GM21825 (cell line): ENCODE measurements around the gene NFIB.

Experiments used
- ATAC-seq: cut with Tn5 transposase; IDR thresholded peaks from one replicate; pipeline ENCODE4 v1.9.1; 2021; ENCODE audit warnings: mild to moderate bottlenecking, moderate library complexity; ENCODE audit not compliant: unreplicated experiment

The NFIB gene

DNA sequence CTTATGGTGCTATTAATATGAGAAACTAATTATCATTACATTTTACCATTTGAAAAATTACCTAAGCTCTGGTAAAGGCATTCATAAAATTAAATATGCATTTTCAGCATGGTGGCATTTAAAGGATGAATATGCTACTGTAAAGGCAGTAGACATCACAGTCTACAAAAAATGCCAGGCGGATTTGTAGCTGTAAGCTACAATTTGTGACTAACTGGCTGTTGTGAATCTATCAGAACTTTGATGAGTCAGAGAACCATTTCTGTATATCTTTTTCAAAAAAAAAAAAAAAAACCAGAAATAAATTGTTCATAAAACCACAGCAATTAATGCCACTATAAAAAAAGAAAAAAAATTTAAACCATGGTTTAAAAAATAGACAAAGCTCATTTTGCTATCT lies 186.3 kb downstream of the NFIB start:
- ATAC-seq, result no peak

DNA sequence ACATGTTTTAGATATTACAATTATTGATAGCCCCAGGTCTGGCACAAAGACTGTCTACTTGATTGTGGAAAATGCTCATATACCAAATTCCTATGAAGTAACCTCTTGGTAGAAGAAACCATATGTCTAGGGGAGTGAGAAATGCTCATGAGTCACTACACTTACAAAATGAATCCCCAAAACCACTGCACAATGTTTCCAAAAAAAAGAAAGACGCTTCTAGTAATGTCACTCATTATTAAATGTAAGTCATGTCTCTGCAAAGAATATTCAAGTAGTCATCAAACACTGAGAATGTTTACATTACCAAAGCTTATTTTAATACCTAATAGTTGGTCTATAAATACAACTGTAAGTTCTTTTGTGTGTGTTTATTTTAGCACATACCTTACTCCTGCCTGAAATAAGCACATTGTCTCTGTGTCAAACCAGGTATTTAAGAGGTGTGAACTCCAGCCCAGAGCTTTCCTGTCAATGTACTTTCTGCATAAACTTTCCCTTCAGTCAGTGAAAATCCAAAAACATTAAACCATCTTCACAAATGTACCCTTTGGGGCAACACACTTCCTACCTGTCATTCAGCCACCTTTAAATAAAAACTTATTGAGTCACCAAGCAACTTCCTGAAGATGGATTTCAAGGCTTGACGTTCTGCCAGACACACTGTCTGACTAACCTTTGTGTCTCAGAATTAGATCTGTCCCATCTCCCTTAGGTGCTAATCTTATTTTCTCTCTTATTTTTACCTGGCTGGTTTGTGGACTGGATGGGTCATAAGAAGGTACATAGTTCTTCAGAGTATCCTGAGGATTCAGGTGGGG lies 194.0 kb downstream of the NFIB start:
- ATAC-seq, result no peak

DNA sequence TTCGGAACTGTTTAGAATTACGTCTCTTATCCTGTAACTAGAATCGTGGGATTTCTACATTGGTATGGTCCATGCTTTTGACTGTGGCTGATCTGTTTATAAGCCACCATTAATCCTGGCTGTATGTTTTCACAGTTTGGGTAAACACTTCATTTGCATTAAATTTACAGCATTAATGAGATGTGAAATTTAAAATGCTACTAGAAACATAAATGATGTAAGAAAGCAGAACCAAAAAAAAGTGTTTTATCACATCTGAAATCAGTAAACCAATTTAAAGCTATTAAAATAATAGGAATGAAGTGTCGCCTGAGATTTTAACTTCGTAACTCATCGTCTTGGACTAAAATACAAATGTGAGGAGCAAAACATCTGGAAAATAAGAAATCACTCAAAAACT lies 201.7 kb downstream of the NFIB start:
- no peak for ATAC-seq

DNA sequence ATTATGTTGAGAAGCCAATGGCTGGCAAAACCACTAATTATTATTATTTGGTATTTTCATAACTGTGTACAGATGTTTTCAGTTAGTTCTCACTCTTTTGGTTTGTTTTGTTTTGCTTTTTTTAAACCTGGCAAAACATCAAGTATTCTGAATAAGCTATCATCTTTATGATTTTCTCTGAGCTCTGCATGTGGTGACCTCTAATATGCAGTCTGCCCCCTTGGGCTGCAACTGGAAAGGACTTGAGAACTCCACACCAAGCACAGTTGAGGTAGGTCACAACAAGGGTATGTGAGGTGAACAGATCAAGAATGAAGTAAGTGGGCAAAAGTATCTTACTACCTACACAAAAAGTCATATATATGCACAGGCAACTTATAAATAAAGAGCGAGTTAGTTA lies 202.2 kb downstream of the NFIB start:
- no peak for ATAC-seq

DNA sequence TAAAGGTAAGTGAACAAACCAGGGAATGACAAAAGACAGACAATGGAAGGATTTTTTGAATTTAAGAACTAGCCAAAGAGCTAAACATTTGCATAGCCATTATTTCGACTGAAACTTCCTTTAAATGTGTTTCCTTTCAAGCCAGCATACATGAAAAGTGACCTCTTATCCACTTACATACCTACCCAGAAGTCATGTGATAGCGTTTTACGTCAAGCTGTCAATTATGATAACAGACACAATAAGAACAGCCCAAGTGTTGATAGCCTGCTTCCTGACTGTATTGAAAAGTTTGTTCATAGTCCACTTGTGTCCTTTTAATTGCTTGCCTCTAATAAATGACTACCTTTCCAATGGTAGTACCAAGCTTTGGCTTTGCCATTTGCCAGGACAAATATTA lies 206.0 kb downstream of the NFIB start:
- no peak for ATAC-seq

DNA sequence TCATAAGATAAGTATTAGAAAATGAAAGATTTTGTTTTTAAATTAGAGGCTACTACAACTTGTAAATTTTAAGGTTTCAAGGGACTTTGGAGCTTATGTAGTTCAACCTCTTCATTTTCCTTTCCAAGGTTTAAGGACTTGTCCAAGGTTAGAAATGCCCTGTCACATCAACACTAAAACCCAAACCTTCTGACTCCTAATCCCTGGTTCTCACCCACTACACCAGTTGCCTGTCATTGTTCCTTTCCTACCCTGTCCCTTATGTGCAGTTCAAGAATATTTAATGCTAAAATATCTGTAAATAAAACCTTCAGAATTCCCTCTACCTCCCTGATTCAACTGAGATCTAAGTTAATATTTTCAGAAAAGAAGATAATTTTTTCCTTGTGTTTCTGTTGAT lies 206.4 kb downstream of the NFIB start:
- no peak for ATAC-seq

DNA sequence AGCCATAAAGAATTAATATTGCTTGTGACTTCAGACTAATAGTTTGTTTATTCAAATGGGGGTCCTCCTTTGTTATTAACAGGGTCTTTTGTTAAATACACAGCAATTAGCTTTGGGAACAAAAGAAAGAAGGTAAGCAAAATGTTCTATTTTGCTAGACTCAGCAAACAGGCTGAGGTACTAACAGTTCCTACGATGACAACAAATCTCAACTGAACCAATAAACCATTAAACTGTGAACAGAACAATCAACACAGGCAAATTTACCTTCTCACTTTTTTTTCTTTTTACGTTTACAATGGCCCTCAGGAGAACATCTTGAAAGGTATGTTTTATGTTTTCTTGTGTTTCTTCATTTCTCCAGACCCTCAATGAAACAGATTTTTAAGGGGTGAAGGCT lies 207.2 kb downstream of the NFIB start:
- ATAC-seq, result no peak

DNA sequence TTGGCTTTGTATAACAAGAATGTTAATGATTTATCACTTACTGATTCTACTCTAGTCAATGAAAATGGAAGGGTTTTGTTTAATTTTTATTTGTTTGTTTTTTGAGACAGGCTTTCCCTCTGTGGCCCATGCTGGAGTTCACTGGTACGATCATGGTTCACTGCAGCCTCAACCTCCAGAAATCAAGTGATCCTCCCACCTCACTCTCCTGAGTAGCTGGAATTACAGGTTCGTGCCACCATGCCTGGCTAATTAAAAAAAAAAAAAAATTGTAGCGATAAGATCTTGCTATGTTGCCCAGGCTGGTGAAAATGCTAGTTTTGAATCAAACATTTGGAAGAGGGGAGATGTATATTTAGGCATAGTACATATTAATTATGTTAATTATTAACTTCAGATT lies 209.4 kb downstream of the NFIB start:
- ATAC-seq, result no peak

DNA sequence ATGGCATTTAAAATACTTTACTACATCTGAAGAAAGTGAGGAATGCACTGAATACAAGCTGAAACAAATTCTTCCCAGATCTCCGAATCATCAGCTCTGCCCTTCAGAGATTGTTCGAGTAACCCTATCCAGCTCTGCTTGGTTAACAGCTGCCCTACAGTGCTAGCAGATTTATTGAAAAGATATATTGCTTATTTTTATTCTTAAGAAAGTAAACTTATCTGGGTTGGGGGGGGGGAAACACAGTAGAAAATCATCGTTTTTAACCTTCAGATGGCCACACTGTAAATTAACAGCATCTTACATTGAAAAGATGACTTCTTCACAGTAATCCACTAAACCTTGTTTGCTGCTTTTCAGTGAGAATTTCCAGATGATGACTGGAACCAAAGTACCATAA lies 210.8 kb downstream of the NFIB start:
- ATAC-seq, result no peak

DNA sequence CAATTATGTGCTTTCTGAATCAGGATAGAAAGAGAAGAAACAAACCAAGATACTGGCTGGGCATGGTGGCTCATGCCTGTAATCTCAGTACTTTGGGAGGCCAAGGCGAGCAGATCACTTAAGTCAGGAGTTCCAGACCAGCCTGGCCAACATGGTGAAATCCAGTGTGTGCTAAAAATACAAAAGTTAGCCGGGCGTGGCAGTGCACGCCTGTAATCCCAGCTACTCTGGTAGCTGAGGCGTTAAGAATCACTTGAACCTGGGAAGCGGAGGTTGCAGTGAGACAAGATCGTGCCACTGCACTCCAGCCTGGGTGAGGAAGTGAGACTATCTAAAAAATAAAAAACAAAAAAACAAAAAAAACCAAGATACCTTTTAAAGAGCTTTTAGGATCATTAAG lies 214.2 kb downstream of the NFIB start:
- no peak for ATAC-seq

DNA sequence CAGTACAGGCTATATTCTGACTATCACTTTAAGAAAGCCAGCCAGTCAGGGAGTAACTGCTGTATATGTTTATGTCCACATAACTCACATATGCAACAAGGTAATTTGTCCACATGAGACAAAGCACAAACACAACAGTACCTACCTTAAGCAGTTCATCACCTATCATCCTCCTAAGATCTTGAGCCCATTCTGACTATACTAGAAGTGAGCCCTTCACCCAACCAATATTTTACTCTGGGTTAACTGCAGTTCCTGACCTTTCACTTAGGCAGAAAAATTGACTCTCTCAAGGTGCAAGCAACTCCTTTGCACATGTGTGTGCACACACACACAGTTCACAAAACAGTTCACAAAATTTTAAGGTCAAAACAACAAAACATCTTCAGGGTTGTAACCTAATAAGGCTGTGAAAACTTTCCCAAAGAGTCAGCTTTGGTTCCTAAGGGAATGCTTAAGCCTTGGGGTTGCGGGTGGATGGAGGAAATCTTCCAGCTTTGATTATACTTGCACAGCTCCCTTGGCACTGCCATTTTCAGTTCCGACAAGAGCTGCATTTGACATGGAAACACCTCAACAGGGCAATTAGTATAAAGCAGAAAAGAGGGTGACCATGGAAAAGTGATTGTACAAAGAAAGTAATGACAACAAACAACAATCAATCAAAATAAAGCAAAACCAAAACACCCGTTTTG lies 215.3 kb downstream of the NFIB start:
- ATAC-seq, result no peak

DNA sequence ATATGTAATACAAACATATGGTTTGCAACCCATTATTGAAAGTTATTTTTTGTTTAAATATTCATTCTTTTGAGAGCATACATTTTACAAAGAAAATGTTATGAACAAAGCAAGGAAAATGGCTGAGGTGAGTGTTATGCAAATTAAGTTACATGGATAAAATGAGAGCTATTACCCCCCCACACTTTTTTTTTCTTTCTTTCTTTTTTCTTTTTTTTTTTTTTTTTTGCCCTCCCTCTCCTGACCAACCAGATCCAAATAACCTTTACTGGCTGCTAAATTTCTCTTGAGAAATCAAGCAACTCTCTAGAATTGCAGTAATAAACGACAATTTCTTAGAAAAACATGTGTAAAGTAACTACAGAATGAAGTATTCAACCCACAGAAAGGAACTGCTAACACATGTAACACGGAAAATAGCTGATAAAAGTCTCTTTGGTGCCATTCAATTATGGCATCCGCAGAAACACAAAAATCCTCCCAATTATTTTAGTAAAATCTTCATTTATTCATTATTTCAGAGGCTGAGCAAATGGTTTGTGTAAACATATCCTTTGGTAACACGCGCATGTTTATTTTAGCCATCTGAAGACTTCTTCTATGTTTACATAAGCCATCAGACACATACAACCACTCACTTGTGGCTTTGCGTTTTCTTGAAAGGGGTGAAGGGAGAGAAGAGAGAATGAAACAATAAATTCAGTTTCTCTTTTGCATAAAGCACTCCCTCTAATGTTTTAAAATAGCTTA lies 216.1 kb downstream of the NFIB start:
- no peak for ATAC-seq

DNA sequence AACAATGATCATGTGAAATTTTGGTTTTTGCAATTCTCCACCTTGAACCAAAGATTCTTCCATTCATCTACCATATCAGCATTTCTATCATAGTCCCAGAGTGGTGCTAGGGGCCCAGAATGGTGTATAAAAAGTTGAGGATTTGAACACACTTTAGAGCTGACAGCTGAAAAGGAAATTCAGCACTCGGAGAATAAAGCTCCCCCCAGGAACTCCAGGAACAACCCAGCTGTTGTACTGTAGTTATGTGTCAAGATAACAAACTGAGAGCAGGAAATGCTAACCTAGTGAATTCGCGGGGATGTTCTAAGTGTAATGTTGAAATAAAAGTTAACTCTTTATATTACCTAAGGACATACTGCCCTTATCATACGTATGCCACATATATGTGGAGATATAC lies 216.7 kb downstream of the NFIB start:
- no peak for ATAC-seq

DNA sequence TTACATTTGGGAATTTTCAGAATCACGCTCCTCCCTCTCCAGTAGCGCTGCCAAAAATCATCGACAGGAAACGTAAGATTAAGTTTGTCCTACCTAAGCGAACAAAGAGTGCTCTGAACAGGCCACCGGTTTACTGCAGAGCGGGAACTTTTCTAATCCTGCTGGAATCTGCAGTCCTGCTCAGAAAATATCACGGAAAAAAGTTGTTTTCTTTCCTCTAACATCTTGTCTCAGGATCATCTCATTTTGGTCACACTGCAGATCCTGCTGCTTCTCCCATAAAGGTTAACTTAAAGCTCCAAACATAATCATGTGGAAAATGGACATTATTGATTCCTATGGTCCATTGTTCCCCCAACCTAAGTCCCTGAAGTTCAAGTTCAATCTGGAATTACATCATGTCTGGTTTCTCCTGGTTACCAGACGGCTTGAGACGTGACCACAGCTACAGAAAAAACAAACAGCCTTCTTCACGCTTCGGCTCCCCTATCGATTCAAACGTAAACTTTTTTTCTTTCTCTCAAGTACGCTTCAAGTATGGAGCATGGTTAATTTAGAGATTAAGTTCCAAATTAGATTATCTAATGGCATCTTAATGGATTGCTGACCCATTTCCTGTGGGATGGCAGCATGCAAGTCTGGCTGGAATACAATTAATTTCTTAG lies 217.6 kb downstream of the NFIB start:
- no peak for ATAC-seq

DNA sequence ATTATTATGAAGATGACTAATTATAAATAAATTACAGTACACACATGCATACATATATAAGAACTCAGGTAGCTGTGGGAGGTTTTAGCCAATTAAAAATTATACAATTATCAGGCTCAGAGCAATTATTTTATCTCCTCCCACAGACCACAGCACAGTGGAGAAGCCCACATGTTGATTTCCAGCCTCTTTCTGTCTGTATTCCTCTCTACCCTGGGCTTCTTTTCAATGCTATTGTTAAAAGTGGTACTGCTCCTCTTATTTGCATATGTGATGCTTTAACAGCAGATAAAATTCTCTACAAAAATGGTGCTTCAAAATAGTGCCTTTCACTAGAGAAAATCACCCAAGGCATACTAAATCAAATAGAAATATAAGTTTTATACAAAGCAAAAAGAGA lies 218.7 kb downstream of the NFIB start:
- no peak for ATAC-seq

DNA sequence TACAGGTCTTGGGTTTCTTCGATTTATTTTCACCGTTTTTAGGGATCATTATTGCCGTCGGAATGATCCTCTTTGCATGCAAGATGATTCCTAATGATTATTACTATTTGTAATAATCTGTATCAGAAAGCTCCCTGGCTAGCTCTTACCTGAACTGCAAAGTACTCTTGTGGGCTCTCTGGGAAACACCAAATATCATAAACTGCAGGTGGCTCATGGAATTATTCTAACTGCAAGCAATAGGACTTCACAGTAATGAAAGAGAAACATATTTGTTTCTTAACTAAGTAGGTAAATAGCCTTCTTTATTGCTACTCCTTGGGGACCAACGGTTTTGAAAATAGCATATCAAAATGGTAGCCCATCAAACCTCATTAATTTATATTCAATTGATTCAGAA lies 219.4 kb downstream of the NFIB start:
- ATAC-seq, result no peak

DNA sequence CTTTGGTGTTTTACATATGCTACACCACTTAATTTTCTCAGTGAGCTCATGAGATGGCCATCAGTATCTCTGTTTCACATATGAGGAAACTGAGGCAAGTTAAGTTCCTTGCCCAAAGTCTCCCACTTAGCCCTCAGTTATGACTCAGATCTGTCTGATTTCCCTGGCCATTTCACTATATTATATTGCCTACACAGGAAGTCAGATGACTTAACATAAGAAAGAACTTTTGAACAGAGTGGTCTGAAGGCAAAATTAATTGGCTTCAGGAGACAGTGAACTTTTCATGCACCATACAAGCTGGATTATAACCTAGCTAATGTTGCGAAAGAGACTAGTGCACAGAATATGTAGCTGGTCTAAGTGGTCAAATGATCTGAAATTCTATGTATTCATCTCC lies 221.6 kb downstream of the NFIB start:
- no peak for ATAC-seq

DNA sequence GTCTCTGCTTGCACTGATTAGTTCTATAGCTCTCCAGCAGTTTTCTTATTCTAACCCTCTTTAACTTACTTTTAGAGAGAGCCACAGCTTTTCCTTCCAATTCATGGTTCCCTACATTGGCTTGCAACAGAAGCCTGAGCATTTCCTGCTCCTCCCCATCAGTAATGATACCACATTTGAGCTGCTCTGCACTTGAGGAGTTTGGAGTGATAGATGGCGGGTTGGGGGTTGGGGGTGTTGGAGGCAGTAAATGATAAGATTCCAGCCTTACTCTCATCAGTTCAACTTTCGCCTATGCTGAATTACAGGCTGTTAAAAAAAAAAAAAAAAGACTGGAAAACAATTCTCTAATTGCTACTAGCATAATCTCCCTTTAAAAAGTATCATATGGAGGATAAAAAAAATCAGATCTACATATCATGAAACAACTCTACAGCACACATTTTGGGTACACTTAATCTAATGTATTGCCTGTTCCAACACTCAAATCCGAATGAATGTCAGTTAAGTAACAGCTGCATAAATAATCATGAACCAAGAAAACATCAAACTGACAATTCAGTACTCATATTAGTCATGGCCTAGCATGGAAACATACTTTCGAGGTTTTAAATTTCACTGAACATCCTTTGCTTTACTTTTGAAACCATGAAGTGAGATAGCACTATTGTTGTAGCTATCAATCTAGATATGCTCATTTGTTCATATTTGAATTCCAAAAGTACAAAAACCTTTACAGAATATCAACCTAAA lies 224.7 kb downstream of the NFIB start:
- ATAC-seq, result no peak

DNA sequence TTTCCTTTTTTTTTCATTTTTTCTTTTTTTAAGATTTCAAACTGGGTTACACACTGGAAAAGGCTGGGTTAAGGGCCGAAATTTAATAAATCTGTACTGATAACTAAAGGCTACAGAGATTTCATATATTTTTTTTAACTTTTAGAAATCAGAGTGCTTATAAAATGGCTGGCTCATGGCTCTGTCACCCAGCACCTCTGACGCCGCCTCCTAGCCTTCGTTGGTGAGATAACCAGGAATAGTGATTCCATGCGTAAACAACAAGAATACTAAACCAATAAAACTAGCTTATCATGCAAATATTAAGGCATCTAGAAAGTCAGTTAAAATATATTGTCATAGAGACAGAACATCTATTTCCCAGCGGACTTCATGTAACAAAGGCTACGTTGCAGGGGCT lies 226.4 kb downstream of the NFIB start:
- ATAC-seq, result no peak

DNA sequence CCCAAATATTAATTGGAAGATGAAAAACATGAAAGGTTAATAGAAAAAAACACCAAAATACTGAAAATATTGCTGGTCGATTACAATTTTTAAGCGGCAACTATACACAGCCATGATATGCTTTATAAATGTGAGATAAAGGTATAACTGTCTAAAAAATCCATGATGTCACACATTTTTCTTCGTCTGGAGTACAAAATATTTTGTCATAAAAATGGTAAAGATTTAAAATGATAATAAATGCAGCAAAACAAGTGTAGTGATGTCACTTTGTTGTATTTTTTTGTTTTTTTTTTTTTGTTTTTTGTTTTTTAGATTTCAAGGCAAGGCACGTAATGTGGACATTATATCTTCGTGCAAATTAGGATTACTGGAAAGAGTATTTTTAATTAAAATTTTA lies 227.4 kb downstream of the NFIB start:
- no peak for ATAC-seq

DNA sequence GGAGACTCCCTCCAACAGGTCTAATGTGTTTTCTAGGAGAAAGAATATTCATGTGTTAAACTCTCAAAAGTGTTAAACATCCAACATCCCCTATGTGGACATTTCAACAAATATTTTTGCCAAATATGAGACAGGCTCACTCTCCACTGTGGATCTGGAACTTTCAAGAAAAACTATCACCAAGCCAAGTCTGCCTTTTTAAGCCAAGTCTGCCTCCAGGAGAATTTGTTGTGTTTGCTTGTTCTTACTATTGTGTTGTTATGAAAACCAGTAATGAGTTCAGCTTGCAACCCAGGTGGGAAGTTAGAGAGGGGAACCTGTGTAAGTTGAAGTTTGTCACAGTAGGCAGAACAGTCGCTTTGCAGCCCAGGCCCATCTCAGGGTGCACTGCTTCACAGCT lies 228.1 kb downstream of the NFIB start:
- no peak for ATAC-seq
